CD4-positive, alpha-beta T cell treated with Interleukin-17A for 4 hours (primary cell): ENCODE data around the gene PAN3.
A peak's percentile ranks its signal among the peaks of the same experiment; 100 is the strongest.
"Not testable (repeated sequence)": the region's sequence is repeated elsewhere in the genome, so short reads cannot be mapped to it uniquely, and the experiment has no call there.

Experiments used
- DNase-seq: peaks from one replicate; pipeline ENCODE4 v3.0.0-alpha.2; 2020; ENCODE audit warnings: mixed read lengths

PAN3 gene

DNA sequence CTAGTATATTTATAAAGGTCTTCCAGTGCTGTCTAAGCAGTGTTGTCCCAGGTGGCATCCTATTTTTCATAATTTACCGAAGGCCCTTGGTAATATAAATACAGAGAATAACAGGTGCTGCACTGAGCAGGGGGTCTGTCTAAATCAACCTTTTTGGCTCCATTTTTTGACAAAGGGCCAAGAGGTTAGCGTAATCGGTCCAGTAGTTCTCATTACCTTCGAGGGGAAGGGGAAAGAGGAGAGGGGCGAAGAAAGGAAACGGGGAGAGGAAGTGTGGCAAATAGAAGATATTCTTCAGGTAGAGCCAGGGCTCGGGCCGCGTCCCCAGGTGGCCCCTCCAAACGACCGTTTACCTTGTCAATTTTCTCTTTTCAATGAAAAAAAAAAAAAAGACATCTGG, 749 bp upstream of the PAN3 start:
- no peak for DNase-seq

- peak; percentile 96 for DNase-seq
Measured at GRCh38 chr13:28138756-28139470, 568 bp downstream of the PAN3 start.

DNA sequence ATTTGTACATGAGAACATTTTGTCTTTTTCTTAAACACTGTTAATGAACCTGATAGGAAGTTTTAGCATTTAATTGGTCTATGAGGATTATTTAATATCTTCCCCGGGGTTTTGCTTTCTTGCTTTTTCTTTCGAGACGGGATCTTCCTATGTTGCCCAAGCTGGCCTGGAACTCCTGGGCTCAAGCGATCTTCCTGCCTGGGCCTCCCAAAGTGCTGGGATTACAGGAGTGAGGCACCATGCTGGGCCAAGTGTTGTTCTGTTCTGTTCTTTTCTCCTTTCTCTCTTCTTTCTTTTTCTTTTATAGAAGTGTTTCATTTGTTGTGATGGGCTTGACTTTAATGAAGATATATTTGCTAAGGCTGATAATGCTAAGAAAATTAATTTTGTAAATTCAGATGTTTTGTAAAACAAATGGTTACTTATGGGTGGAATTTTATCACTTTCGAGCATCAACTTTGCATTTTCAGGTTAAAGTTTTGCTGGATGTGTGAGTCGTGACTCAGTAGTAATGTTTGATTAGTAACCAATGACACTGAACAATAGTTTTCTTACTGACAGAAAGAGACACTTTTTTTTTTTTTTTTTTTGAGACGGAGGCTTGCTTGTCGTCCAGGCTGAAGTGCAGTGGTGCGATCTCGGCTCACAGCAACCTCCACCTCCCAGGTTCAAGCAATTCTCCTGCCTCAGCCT, 2.2 kb downstream of the PAN3 start:
- no peak for DNase-seq

DNA sequence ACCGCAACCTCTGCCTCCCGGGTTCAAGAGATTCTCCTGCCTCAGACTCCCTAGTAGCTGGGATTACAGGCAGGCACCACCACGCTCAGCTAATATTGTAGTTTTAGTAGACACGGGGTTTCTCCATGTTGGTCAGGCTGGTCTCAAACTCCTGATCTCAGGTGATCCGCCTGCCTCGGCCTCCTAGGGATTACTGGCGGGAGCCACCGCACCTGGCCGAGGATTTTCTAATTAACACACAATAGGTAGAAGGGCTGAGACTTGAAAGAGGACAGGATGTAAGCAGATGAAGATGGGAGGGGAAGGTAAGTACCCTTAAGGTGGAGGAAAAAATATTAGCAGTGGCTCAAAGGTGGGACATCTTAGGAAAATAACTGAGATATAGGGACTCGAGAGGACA, 3.2 kb downstream of the PAN3 start:
- DNase-seq = not testable (repeated sequence)

DNA sequence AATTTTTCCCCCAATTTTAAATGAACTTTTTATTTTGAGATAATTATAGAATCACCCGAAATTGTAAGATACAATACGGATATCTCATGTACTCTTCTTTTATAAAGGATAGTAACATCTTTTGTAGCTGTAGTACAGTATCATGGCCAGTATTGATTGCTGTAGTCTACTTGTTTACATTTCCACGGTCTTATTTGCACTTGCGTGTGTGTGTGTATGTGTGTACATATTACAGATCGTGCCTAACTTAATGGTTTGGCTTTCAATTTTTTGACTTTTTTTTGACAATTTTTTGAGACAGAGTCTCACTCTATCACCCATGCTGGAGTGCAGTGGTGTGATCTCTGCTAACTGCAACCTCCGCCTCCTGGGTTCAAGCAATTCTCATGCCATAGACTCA, 6.7 kb downstream of the PAN3 start:
- DNase-seq = no peak

- no peak for DNase-seq
Measured at GRCh38 chr13:28147495-28147894, 9.2 kb downstream of the PAN3 start.

GRCh38 chr13:28159057-28159456, 20.7 kb downstream of the PAN3 start:
- DNase-seq = no peak

- no peak for DNase-seq
Measured at GRCh38 chr13:28161370-28161769, 23.0 kb downstream of the PAN3 start.

GRCh38 chr13:28163587-28163986, 25.2 kb downstream of the PAN3 start:
- no peak for DNase-seq

DNA sequence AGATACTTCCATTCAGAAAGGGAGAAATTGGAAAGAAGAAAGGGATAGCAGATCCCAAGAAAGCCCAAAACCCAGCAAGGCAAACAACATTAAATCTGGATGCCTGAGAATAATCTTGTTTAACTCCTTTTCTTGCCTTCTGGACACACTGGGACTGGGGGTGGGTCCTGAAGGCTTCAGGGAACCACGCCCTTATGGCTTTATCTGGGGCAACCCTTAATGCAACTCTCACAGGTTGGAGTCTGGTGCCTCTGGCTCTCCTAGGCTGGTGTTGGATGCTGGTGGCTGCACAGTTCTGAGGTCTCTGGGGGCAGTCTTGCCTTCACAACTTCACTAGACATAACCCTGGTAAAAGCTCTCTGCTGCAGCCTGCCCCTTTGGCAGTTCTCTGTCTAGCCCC, 27.9 kb downstream of the PAN3 start:
- no peak for DNase-seq

GRCh38 chr13:28171266-28171665, 32.9 kb downstream of the PAN3 start:
- no peak for DNase-seq

DNA sequence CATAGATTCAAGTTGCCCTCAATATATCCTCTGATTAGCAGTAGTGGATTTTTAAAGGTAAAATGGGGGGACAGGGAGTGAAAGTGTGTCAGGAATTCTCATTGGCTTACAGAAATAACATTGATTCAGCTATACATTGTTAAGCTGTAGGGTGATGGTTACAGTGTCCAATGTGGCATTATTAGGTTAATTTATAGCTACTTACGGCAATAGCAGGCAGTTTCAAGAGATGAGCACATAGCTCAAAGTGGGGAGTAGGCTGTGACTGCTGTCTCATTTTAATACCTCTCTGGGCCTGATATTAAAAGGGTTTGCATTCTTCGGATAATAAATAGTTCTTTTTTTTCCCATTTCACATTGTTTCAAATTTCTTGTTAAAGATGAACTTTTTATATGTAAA, 34.6 kb downstream of the PAN3 start:
- DNase-seq = no peak

GRCh38 chr13:28173793-28174192, 35.4 kb downstream of the PAN3 start:
- DNase-seq = no peak

- DNase-seq = no peak
Measured at GRCh38 chr13:28177327-28177726, 39.0 kb downstream of the PAN3 start.

GRCh38 chr13:28177877-28178276, 39.5 kb downstream of the PAN3 start:
- DNase-seq = no peak

GRCh38 chr13:28179974-28180373, 41.6 kb downstream of the PAN3 start:
- DNase-seq = no peak

- no peak for DNase-seq
Measured at GRCh38 chr13:28181413-28181812, 43.1 kb downstream of the PAN3 start.

- DNase-seq = no peak
Measured at GRCh38 chr13:28185256-28185655, 46.9 kb downstream of the PAN3 start.

GRCh38 chr13:28199089-28199488, 60.7 kb downstream of the PAN3 start:
- no peak for DNase-seq

DNA sequence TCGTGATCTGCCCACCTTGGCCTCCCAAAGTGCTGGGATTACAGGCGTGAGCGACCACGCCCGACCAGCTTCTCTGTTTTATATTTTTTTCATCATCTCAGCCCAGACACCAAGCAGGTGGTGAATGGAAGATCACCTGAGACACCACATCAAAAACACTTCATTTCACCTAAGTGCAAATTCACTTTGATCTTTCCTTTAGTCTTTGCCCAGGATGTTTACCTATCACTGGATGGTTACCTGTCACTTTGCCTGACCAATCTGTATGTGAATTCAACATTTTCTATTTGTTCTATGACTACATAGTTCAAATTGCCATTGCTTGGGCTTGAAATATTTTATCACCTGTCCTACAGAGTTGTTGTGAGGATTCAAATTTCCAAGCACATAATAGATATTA, 65.7 kb downstream of the PAN3 start:
- DNase-seq = no peak

DNA sequence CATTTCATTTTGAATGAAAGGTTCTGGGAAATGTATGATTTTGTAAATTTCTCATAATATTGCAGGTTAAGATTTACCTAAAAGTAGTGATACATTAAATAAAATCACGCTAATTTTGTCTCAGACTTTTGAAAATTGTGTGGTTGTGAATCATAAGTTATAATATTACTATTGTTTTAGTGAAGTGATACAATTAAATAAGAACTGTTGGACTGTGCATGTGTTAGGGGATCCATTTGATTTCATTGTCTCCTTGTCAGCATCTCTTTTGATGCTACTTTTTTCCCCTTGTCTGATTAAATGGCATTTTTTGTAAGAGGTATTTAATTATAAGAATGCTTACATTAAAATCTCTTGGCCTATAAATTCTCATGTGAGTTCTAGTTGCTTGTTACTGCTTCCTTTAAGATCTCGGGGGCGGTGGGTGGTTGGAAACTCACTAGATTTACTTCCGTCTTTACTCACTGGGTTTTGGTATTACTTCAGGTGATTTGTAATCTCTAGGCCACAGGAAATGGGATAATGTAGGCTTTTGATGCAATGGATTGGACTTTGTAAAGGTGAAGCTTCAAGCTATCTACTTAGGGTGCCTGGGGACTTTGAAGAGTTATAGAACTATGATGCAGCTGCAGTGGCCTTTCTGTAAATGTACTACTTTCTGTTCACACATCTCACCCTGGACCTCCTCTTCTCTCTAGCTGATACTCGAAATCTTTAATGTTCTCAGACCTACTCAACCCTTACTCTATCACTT, 66.5 kb downstream of the PAN3 start:
- DNase-seq = no peak

- no peak for DNase-seq
Measured at GRCh38 chr13:28218679-28219078, 80.3 kb downstream of the PAN3 start.

DNA sequence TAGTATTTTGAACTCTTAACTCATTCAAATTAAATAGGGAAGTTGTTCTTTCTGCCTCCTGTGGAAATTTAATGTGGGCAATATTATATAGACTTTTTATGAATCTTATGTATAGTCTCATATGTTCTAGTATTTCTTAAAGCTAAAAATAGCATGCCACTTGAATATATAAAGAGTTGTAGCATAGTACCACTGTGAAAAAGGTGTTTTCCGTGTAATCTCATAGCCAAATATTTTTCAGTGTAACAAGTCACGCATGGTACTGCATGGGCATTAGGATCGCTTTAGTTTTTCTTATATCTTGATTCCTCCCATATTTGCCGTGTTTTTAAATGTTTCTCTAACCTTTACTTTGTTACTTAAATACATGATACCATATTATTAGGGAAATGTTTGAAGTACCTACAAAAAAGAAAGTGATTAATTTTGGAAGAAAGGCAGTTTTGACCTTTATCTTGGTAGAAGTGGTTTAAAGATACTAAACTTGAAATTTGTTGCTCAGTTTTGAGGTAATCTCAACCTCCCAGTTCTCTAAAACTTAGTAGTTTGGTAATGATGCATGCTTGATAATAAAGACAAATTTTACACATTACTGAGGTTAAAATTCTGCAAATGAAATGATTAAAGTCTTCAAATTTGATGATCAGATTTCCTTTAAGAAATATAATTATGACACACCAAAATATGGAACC, 81.2 kb downstream of the PAN3 start:
- DNase-seq = no peak
